Kidney epithelial cell (primary cell): Measurements from ENCODE around the gene KRTAP6-2. TPM values are rescaled to one million over a fixed set of nuclear protein-coding genes. Genes with fewer than 3 reads are reported as not detected.

ENCODE experiments used
- DNase-seq: peaks from one replicate; pipeline ENCODE4 v3.0.0-alpha.2; 2010; ENCODE audit warnings: low read depth
- H3K27me3 ChIP-seq: 2 replicates; pipeline ENCODE4 v1.6.0; 2011; ENCODE audit warnings: low read length; ENCODE audit not compliant: control insufficient read depth, insufficient read depth
- H3K36me3 ChIP-seq: 2 replicates; pipeline ENCODE4 v1.5.1; 2011; ENCODE audit warnings: low read length; ENCODE audit not compliant: control insufficient read depth, insufficient read depth
- H3K4me3 ChIP-seq: 2 replicates; pipeline ENCODE4 v1.5.1; 2011; ENCODE audit warnings: low read depth, mild to moderate bottlenecking, control low read depth, low read length
- total RNA-seq: library from RNA; depleted of rRNA; stranded (reverse); fragments of >200 nt; gene quantifications from 2 replicates; pipeline ENCODE4 v1.2.3, GENCODE V29; 2015
- TF ChIP-seq, protein P1 (sequence below): IDR thresholded peaks from 2 replicates; pipeline ENCODE4 v1.5.1; 2011; ENCODE audit warnings: mild to moderate bottlenecking, moderate library complexity, low read length, control low read depth, inconsistent platforms; ENCODE audit not compliant: insufficient read depth, poor library complexity, severe bottlenecking

Gene KRTAP6-2
- total RNA-seq, 1 donor from 2014 or later = not detected

DNA sequence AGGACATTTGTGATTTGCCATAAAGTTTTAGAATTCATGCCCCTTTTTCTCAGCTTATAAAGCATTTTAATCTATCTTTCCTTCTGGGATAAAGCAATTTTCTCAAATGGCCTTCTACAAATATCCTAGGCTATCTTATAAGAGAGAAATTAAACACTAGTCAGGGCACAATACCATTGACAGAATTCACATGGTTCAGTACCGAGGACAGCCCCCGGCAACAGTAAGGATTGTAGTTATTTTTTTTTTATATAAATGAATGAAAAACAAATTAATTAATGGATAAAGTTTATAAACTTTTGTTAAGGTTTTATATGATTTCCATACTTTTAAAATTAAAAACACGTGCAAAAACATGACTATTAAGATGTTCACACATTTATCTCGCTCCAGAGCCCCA lies 29.4 kb upstream of the KRTAP6-2 start:
- H3K4me3 ChIP-seq = no peak overlapping the region
- TF ChIP-seq, protein P1, sequence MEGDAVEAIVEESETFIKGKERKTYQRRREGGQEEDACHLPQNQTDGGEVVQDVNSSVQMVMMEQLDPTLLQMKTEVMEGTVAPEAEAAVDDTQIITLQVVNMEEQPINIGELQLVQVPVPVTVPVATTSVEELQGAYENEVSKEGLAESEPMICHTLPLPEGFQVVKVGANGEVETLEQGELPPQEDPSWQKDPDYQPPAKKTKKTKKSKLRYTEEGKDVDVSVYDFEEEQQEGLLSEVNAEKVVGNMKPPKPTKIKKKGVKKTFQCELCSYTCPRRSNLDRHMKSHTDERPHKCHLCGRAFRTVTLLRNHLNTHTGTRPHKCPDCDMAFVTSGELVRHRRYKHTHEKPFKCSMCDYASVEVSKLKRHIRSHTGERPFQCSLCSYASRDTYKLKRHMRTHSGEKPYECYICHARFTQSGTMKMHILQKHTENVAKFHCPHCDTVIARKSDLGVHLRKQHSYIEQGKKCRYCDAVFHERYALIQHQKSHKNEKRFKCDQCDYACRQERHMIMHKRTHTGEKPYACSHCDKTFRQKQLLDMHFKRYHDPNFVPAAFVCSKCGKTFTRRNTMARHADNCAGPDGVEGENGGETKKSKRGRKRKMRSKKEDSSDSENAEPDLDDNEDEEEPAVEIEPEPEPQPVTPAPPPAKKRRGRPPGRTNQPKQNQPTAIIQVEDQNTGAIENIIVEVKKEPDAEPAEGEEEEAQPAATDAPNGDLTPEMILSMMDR = no peak
- no peaks in the 10 kb centered on the region for H3K36me3 ChIP-seq
- no peaks in the 10 kb centered on the region for H3K27me3 ChIP-seq
- no peak for DNase-seq

DNA sequence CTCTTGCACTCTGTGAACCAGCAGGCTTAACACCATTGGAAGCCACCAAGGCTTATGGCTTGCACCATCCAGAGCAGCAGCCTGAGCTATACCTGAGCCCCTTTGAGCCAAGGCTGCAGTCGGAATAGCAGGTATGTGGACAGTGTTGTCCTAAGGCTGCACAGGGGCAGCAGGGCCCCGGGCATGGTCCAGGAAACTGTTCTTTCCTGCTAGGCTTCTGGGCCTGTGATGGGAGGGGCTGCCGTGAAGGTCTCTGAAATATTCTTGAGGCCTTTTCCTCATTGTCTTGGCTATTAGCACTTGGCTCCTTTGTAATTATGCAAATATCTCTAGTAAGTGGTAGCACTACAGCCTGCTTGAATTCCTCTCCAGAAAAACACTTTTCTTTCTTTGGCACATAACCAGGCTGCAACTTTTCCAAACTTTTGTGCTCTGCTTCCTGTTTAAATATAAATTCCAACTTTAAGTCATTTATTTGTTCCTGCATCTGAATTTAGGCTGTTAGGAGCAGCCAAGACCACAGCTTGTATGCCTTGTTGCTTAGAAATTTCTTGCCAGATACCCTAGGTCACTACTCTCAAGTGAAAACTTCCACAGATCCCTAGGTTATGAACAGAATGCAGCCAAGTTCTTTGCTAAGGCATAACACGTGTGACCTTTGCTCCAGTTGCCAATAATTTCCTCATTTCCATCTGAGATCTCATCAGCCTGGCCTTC lies 26.9 kb upstream of the KRTAP6-2 start:
- no peak overlapping the region for H3K4me3 ChIP-seq
- H3K36me3 ChIP-seq = no peaks in the 10 kb centered on the region
- DNase-seq = no peak
- TF ChIP-seq, protein P1 = no peak
- no peaks in the 10 kb centered on the region for H3K27me3 ChIP-seq

DNA sequence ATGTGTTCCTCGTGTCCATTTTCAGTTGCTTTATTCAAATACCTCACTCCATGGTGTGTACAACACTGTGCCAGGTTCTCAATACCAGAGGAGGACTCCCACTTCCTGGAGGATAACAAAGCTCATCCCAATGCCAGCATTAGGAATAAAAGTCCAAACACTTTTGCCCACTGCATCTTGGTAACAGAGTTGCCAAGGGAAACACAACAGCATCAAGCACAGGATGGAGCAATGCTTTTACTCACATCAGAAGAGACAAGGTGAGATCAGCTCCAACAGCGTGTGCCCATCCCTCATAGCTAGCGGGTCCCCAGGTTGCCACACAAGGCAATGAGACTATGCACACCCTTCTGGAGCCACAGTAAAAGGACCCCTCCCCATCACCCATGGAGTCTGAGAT lies 24.7 kb upstream of the KRTAP6-2 start:
- TF ChIP-seq, protein P1 = no peak
- no peak overlapping the region for H3K4me3 ChIP-seq
- H3K27me3 ChIP-seq = no peaks in the 10 kb centered on the region
- H3K36me3 ChIP-seq = no peaks in the 10 kb centered on the region
- DNase-seq = no peak

DNA sequence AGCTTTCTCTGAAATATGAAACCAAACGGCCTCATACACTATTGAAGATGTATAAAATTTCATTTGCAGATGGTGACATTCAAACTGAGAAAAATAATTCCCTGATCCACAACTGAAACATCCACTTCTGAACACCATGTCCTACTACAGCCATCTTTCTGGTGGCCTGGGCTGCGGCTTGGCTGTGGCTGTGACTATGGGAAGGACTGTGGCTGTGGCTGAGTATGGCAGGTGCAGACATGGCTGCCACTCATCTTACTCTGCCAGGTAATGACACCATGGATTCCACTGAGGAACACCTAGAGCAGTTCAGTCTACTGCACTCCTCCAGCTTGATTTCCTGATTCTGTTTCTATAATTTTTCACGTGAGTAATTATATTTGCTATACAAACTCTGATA lies 21.8 kb upstream of the KRTAP6-2 start, which contains the start of gene KRTAP20-4:
TSS of gene KRTAP20-4 (plus strand) at position 106 of the 400 bp plus-strand sequence.
- TF ChIP-seq, protein P1 = no peak

GRCh38 chr21:30620080-30620479 lies 21.4 kb upstream of the KRTAP6-2 start:
- no peaks in the 10 kb centered on the region for H3K36me3 ChIP-seq
- TF ChIP-seq, protein P1 = no peak
- DNase-seq = no peak
- H3K27me3 ChIP-seq = no peaks in the 10 kb centered on the region
- H3K4me3 ChIP-seq = no peak overlapping the region

More for the DNA sequence above, 21.8 kb upstream of the KRTAP6-2 start, which contains the start of gene KRTAP20-4:
- Histone ChIP-seq H3K27me3 (no peaks in the 10 kb centered on the region), H3K36me3 (no peaks in the 10 kb centered on the region), H3K4me3 (no peak within 1 kb of the TSS)
- no peak for DNase-seq

- Histone ChIP-seq H3K27me3 (no peaks in the 10 kb centered on the region), H3K4me3 (no peak within 1 kb of the TSS), H3K36me3 (no peaks in the 10 kb centered on the region)
- no peak for DNase-seq
- TF ChIP-seq, protein P1 = no peak
These were observed 17.4 kb upstream of the KRTAP6-2 start, which contains the start of gene KRTAP20-1 for GRCh38 chr21:30616125-30616524. TSS of gene KRTAP20-1 (plus strand) at chr21:30616425. CDS start at chr21:30616455, 30 bp downstream.
